C1 segment of cervical spinal cord (tissue), 14 donors: ENCODE measurements around the gene KRTAP4-2.
"Not testable (repeated sequence)": the region's sequence is repeated elsewhere in the genome, so short reads cannot be mapped to it uniquely, and the experiment has no call there.

ENCODE experiments used
- DNase-seq, 14 donors: peaks; one replicate each; lab custom pipeline; 2025; lab: John Stamatoyannopoulos, UW

Gene KRTAP4-2

DNA sequence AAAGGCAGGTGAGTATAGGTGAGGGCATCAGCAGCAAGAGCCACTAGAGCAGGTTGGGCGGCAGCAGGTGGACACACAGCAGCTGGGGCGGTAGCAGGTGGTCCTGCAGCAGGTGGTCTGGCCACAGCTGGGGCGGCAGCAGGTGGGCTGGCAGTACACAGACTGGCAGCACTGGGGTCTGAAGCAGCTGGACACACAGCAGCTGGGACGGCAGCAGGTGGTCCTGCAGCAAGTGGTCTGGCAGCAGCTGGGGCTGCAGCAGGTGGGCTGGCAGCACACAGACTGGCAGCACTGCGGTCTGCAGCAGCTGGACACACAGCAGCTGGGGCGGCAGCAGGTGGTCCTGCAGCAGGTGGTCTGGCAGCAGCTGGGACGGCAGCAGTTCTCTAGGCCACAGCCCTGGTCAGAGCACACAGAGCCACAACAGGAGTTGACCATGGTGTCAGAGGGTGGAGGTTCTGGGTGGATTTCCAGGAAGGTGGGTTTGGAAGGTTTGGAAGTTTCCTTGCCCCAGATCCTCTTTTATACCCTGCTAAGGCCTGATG lies at the start of gene KRTAP4-2:
Gene KRTAP4-2, minus strand, starts transcription at position 495 of the 545 bp plus-strand sequence. Its CDS starts 57 bp downstream, at position 438.
- DNase-seq, result no peak

DNA sequence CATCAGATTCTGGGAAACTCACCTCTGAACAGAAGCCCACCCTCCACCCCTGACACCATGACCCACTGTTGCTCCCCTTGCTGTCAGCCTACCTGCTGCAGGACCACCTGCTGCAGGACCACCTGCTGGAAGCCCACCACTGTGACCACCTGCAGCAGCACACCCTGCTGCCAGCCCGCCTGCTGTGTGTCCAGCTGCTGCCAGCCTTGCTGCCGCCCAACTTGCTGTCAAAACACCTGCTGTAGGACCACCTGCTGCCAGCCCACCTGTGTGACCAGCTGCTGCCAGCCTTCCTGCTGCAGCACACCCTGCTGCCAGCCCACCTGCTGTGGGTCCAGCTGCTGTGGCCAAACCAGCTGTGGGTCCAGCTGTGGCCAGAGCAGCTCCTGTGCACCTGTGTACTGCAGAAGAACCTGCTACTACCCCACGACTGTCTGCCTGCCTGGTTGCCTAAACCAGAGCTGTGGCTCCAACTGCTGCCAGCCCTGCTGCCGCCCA lies 48.6 kb upstream of the KRTAP4-2 start, which contains the start of gene KRTAP9-2:
Gene KRTAP9-2, plus strand, starts transcription at position 51 of the 498 bp plus-strand sequence. Its CDS starts 7 bp downstream, at position 58.
- not testable (repeated sequence) for DNase-seq

DNA sequence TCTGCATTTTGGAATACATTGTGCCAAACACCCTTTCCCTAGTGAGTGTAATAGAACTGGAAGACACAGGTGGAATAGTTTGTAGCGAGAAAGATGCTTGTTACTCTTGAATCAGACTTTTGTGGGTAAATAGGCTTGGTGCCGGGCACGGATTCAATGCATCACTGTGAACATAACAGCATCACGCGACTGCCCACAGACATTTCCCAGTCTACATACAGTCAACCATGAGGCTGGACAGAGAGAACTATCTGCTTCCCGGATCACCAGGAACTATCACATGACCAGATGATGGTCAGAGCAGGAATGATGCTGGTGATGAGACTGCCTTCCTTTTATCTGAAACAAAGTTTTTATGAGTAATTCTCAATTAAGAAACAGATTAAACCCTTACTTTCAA lies 48.0 kb upstream of the KRTAP4-2 start:
- no peak for DNase-seq

DNA sequence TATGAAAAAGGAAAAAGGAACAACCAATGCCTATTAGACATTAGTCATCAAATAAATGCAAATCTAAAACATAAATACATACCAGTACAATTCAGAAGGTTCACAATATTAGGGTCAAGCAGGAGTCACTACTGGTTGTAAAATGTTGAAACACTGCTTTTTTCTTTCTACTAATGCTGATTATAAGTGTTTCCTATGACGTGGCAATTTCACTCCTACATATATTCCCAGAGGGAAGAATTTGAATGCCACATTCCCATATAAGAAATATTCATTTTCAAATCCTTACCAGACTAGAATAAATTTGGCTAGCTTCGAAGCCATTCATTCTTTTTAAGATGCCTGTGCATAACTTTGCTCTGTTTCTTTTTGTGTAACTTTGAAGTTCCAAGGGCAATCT lies 45.8 kb upstream of the KRTAP4-2 start:
- no peak for DNase-seq

DNA sequence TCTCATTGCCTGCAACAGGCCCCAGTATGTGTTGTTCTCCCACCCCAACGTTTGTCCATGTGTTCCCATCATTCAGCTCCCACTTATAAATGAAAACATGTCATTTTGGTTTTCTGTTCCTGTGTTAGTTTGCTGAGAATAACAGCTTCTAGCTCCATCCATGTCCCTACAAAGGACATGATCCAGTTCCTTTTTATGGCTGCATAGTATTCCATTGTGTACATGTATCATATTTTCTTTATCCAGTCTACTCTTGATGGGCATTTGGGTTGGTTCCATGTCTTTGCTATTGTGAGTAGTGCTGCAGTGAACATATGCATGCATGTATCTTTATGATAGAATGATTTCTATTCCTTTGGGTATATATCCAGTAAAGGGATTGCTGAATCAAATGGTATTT lies 37.7 kb upstream of the KRTAP4-2 start:
- DNase-seq, result no peak

DNA sequence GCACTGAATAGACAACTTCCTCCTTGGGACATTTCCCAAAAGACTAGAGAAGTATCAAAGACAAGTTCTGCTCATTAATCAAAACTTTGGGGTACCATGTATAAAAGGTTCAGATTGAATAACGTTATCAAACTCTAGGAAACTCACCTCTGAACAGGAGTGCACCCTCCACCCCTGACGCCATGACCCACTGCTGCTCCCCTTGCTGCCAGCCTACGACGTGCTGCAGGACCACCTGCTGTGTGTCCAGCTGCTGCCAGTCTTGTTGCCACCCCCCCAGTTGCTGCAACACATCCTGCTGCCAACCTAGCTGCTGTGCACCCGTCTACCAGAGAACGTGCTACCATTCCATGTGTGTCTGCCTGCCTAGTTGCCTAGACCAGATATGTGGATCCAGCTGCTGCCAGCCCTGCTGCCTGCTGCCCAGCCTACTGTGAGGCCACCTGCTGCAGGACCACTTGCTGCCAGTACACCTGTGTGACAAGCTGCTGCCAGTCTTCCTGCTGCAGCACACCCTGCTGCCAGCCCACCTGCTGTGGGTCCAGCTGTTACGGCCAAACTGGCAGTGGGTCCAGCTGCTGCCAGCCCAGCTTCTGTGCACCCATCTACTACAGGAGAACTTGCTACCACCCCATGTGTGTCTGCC lies 34.6 kb upstream of the KRTAP4-2 start:
- DNase-seq, result no peak

DNA sequence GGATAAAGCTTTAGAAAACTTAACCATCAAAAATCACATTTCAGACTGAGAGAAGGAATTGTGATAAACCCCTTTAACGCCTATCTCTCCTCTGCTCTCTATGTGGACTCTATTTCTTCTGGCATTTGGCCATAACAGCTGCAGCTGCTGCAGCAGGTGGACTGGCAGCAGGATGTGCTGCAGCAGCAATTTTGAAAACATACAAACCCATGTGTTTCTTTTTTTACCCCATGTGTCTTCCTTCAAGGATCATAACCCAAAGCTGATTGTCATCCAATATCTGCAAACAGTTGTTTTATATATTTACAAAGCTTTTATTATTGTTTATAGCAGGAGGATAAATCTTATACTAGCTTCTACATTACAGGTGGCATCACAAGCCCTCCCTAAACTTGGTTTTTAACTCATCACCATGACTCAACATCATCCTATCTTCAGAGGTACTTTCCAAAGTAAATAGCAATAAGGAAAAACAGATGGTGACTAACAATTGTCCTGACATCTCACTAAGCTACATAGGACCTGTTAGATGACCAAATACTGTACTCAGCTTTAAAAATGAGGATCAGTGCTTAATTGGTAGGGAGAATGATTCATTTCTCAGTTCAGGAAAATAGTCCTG lies 33.9 kb upstream of the KRTAP4-2 start:
- DNase-seq, result no peak

DNA sequence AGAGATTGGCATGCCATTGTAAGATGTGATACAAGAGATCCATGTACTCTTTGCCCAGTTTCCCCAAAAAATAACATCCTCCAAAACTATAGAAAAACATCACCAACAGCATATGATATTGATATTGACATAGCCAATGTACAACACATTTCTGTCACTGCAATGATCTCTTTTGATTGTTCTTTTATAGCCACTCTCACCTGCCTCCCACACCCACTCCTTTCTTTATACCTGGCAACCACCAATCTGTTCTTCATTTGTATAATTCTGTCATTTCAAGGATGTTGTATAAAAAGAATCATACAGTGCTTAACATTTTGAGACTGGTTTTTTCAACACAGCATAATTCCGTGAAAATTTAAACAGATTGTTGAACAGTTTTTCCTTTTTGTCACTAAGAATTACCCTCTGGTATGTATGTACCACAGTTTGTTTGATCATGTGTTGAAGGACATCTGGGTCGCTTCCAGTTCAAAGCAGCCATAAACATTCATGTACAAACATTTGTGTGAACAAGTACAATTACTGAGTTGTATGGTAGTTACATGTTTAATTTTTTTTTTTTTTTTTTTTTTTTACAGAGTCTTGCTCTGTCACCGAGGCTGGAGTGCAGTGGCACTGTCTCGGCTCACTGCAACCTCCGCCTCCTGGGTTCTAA lies 21.5 kb upstream of the KRTAP4-2 start:
- DNase-seq, result no peak

DNA sequence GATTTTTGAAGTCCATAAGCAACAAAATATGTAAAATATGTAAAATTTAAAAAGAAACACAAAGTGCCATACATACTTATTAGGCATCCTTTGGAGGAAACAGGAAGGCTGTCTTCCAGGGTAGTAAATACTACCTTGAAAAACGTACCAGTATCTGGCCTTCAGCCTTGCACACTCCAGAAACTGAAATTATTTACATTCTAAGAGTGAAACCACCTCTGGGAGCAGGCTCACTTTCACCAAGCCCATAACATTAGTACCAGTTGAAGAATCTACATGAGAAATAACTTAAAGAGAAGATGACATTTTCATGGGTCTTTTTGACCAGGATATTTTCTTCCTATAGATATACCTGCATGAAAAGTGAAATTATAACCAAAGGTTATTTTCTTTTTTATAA lies 18.0 kb upstream of the KRTAP4-2 start:
- no peak for DNase-seq

DNA sequence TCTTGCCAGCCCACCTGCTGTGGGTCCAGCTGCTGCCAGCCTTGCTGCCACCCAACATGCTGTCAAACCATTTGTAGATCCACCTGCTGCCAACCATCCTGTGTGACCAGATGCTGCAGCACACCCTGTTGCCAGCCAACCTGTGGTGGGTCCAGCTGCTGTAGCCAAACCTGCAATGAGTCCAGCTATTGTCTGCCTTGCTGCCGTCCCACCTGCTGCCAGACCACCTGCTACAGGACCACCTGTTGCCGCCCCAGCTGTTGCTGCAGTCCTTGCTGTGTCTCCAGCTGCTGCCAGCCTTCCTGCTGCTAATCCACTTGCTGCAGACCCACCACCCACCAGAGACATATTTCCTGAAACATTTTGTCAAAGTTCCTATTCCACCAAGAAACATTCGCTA lies 12.3 kb upstream of the KRTAP4-2 start:
- no peak for DNase-seq

DNA sequence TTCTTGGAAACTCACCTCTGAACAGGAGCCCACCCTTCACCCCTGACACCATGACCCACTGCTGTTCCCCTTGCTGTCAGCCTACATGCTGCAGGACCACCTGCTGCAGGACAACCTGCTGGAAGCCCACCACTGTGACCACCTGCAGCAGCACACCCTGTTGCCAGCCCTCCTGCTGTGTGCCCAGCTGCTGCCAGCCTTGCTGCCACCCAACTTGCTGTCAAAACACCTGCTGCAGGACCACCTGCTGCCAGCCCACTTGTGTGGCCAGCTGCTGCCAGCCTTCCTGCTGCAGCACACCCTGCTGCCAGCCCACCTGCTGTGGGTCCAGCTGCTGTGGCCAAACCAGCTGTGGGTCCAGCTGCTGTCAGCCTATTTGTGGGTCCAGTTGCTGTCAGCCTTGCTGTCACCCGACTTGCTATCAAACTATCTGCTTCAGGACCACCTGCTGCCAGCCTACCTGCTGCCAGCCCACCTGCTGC lies 11.9 kb upstream of the KRTAP4-2 start, which contains the start of gene KRTAP9-1:
Gene KRTAP9-1, plus strand, starts transcription at position 51 of the 482 bp plus-strand sequence. Its CDS starts 0 bp downstream, at position 51.
- DNase-seq, result not testable (repeated sequence)

DNA sequence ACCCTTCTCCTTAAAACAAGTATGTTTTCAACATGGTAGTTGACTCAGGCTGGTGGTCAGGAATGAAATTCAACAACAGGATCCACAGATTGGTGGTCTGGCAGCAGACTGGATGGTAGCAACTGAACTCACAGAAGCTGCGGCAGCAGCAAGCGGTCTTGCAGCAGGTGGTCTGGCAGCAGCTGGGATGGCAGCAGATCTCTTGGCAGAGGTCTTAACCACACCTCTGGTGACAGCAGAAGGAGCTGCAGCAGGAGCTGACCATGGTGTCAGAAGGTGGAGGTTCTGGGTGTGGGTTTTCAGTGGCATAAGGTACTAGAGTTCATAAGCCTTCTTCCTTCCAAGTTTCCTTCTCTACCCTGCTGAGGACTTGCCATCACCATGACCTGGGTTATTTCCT lies 8.9 kb upstream of the KRTAP4-2 start:
- DNase-seq, result no peak

DNA sequence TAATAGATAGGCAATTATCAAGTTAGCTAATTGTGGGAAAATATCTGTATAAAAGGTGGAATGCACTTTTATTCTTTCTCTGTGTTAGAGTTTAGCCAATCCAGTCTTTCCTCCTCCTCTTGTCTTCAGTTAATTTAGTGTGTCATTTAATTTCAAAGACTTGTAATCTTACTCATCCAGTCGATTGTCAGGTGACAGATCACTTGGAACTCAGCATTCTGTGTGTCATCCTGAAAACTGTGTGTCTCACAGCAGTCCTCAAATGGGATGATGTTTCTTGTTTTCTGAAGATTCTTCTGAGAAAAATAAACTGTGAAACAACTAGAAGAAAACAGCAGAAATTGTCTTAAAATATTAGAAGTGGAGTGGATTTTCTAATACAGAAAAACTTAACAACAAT lies 7.0 kb upstream of the KRTAP4-2 start:
- DNase-seq, result no peak

DNA sequence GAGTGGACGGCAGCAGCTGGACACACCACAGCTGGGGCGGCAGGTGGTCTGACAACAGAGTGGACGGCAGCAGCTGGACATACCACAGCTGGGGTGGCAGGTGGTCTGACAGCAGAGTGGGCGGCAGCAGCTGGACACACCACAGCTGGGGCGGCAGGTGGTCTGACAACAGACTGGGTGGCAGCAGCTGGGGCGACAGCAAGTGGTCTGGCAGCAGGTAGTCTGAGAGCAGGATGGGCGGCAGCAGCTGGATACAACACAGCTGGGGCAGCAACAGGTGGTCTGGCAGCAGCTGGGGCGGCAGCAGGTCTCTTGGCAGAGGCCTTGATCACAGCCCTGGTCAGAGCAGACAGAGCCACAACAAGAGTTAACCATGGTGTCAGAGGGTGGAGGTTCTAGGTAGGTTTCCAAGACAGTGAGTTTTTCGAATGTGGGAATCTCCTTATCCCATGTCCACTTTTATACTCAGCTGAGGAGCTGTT lies 6.5 kb upstream of the KRTAP4-2 start, which contains the start of gene KRTAP4-1:
Gene KRTAP4-1, minus strand, starts transcription at position 432 of the 482 bp plus-strand sequence. Its CDS starts 57 bp downstream, at position 375.
- no peak for DNase-seq

DNA sequence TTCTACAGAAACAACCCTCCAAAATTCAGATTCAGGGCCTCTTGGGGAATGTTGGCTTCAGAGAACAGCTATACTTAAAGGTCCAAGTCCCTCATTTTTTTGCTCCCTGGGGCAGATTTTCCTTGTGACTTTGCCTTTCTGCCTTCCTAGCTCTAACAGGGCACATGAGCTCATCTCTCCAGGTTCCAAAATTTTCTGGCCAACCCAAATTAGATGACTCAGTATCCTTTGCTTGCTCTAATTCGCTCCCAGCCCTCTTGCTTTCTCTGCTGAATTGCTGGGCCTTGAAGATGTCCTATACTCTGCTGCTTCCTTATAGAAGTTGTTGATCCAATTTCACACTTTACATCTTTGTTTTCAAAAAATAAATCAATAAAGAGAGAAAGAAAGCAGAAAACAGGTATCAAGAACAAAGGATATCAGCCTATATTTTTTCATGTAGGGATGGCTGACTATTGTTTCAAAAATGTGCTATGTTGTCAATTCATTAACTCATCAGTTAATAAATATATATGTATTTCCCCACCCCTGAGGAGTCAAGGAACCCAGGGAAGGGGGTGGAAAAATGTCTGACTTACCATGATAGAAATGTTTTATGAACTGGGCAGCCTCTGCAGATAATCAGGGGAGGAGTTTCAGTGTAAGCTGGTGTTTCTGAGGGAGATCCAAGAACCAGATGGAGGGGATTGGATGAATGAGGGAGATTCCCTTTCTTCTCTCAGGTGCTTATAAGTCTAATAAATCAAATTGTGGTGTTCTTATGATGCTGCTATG lies 1.0 kb upstream of the KRTAP4-2 start:
- DNase-seq, result no peak

DNA sequence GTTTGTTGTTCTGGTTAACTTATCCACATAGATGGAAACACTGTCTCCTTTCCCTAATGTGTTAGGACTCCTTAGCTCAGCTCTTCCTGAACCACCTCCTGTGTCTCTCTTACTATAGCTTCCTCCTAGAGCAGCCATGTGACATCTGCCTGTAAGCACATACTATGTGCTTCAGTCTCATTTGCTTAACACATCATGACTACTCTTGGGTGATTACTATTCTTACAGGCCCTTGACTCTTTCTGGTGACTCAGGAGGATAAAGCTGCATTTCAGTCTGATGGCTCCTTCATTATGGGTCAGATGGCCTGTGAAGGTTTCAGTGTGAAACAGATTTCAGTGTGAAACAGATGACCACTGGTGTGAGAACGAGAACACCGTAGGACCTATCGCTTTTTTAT lies 320 bp upstream of the KRTAP4-2 start:
- DNase-seq, result no peak

DNA sequence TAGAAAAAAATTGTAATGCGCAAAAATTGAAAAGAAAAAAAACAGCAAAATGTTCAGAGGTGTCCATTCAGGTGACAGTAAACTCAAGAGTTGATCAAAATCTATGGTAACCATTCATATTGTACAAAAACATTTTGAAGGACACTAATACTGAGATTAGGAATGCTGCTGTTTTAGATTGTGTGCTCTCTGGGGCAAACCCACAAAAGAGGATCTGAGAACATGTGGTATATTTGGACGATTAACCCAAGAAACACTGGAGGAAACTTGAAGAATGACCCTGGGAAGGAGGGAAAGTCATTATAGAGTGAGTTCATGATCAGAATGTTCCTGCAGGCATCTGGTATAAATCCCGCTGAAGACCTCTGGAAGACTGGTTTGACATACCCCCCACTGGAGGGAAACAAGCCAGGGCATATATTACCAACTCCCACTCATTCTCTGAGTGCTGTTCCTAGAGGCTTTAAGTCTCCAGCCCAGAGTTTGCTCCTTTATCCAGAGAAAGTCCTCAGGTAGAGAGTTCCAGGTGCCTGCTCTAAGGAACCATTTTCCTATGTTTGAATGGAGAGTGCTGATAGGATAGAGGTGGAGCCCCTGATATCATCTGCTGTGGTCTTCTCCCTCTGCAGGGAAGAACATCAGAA lies 1.2 kb downstream of the KRTAP4-2 start:
- no peak for DNase-seq

DNA sequence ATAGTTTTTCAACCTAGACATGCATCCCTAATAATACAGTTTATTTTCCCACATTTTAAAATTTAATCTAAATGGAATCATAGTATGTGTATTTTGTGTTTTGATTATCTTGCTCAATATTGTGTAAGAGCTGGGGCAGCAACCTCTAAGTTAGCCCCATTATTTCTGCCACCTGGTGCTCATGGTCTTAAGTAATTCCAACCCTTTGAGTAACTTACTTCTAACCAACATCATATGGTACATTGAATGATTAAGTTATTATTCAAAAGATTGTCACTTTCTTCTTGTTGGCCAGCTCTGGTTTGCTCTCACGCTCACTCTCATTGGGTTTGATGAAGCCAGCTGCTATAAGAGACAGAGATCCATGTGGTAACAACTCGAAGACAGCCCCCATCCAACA lies 6.1 kb downstream of the KRTAP4-2 start:
- no peak for DNase-seq

DNA sequence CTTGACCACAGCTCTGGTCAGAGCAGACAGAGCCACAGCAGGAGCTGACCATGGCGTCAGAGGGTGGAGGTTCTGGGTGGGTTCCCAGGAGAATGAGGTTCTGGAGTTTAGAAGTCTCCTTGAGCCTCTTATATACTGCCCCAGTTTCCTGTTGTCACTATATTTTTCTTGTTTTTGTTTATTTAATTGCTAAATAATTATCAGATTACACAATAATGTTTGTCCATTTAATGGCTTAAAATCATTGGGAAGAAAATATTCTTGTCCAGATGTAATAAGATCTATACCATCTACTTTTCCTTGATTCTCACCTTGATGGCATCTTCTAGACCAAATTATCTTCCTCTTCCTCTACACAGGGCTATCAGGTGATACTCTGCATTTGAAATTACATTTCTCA lies 9.9 kb downstream of the KRTAP4-2 start, which contains the start of gene KRTAP4-3:
Gene KRTAP4-3, minus strand, starts transcription at position 101 of the 400 bp plus-strand sequence. Its CDS starts 49 bp downstream, at position 52.
- no peak for DNase-seq

DNA sequence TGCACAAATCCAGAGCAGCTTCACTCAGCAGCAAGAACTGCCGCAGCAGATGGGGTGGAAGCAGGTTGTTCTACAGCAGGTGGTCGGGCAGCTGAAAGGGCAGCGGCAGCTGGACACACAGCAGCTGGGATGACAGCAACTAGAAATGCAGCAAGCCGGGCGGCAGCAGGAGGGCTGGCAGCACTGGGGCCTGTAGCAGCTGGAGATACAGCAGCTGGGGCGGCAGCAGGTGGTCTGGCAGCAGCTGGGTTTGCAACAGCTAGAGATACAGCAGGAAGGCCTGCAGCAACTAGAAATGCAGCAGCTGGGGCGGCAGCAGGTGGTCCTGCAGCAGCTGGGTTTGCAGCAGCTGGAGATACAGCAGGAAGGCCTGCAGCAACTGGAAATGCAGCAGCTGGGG lies 10.5 kb downstream of the KRTAP4-2 start:
- no peak for DNase-seq
